GM12801 (cell line): ENCODE measurements around the gene ERBB2.

Experiments
- TF ChIP-seq, protein P1 (sequence below): IDR thresholded peaks from one replicate; pipeline ENCODE4 v1.5.1; 2011; ENCODE audit warnings: control low read depth; ENCODE audit not compliant: insufficient read length; ENCODE audit errors: extremely low read depth

Gene ERBB2

GRCh38 chr17:39747745-39748144, 47.9 kb downstream of the ERBB2 start:
- TF ChIP-seq, protein P1, sequence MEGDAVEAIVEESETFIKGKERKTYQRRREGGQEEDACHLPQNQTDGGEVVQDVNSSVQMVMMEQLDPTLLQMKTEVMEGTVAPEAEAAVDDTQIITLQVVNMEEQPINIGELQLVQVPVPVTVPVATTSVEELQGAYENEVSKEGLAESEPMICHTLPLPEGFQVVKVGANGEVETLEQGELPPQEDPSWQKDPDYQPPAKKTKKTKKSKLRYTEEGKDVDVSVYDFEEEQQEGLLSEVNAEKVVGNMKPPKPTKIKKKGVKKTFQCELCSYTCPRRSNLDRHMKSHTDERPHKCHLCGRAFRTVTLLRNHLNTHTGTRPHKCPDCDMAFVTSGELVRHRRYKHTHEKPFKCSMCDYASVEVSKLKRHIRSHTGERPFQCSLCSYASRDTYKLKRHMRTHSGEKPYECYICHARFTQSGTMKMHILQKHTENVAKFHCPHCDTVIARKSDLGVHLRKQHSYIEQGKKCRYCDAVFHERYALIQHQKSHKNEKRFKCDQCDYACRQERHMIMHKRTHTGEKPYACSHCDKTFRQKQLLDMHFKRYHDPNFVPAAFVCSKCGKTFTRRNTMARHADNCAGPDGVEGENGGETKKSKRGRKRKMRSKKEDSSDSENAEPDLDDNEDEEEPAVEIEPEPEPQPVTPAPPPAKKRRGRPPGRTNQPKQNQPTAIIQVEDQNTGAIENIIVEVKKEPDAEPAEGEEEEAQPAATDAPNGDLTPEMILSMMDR: no peak

- TF ChIP-seq, protein P1: no peak
These were observed 50.5 kb downstream of the ERBB2 start for GRCh38 chr17:39750131-39751015.

GRCh38 chr17:39751016-39751543, 51.2 kb downstream of the ERBB2 start:
- TF ChIP-seq, protein P1: no peak

DNA sequence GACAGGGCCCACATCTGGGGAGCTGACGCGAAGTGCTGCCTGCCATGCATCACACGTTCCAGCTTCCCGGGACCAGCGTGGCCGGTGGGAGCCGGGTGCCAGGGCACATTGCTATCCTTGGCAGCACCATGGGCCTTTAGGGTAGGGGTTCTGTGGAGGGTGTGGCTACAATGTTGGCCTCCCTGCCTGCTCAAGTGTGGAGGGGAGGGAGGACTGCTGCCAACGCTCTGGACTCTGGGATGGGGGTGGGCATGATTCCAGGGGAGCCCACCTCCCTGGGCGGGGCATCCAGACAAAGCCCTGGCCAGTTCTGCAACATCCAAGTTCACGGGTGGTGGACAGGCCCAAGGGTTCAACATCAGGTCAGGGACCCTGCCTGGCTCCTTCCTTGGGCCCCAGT, 51.8 kb downstream of the ERBB2 start:
- TF ChIP-seq, protein P1: no peak

- TF ChIP-seq, protein P1: no peak
These were observed 52.5 kb downstream of the ERBB2 start for GRCh38 chr17:39752241-39752881.

GRCh38 chr17:39753514-39754160, 53.8 kb downstream of the ERBB2 start:
- TF ChIP-seq, protein P1: no peak
